Karpas-422 (cell line): ENCODE data around the gene BBS1. TPM values are rescaled to one million over a fixed set of nuclear protein-coding genes. Genes with fewer than 3 reads are reported as not detected.

Experiments
- DNase-seq: peaks from one replicate; pipeline ENCODE4 v3.0.0-alpha.2; 2015
- H2AFZ ChIP-seq: fragments of 200-600 bp; sonication (generic); 2 replicates; pipeline ENCODE4 v1.6.1; 2014; ENCODE audit warnings: antibody characterized with exemption, low read length, mixed read lengths
- H3K27ac ChIP-seq: fragments of 200-600 bp; sonication (generic); 2 replicates; pipeline ENCODE4 v1.5.1; 2014; ENCODE audit warnings: mild to moderate bottlenecking, low read length, moderate library complexity
- H3K27me3 ChIP-seq: fragments of 200-600 bp; sonication (generic); 2 replicates; pipeline ENCODE4 v1.6.1; 2014; ENCODE audit warnings: low read length, mixed read lengths
- H3K36me3 ChIP-seq: fragments of 200-600 bp; sonication (generic); 2 replicates; pipeline ENCODE4 v1.6.1; 2014; ENCODE audit warnings: low read length, mixed read lengths; ENCODE audit not compliant: insufficient read depth
- H3K4me1 ChIP-seq: fragments of 200-600 bp; sonication (generic); 2 replicates; pipeline ENCODE4 v1.6.1; 2014; ENCODE audit warnings: mild to moderate bottlenecking, low read length, mixed read lengths
- H3K4me2 ChIP-seq: fragments of 200-600 bp; sonication (generic); 2 replicates; pipeline ENCODE4 v1.6.1; 2014; ENCODE audit warnings: low read length, low read depth, mild to moderate bottlenecking; ENCODE audit not compliant: poor library complexity, severe bottlenecking
- H3K4me3 ChIP-seq: fragments of 200-600 bp; sonication (generic); 2 replicates; pipeline ENCODE4 v1.5.1; 2014; ENCODE audit warnings: mild to moderate bottlenecking, antibody characterized with exemption, low read length, mixed read lengths
- H3K79me2 ChIP-seq: fragments of 200-600 bp; sonication (generic); 2 replicates; pipeline ENCODE4 v1.6.1; 2014; ENCODE audit warnings: mild to moderate bottlenecking, low read length, mixed read lengths
- H3K9ac ChIP-seq: fragments of 200-600 bp; sonication (generic); 2 replicates; pipeline ENCODE4 v1.6.0; 2014; ENCODE audit warnings: low read length
- H3K9me2 ChIP-seq: fragments of 200-600 bp; sonication (generic), shearing (Covaris generic); replicated peaks from 2 replicates; pipeline ENCODE4 v1.6.0; 2014; ENCODE audit warnings: mild to moderate bottlenecking, low read length, moderate library complexity; ENCODE audit not compliant: insufficient read depth
- H3K9me3 ChIP-seq: fragments of 300-700, 200-600 bp; sonication (generic); 2 replicates; pipeline ENCODE4 v1.6.1; 2014; ENCODE audit warnings: low read length, mixed read lengths
- H4K20me1 ChIP-seq: fragments of 200-600 bp; sonication (generic); 2 replicates; pipeline ENCODE4 v1.6.1; 2014; ENCODE audit warnings: mild to moderate bottlenecking, antibody characterized with exemption, low read length, low read depth; ENCODE audit not compliant: insufficient read depth
- total RNA-seq: library from RNA; depleted of rRNA; stranded (reverse); fragments of >200 nt; shearing (Covaris generic); gene quantifications from 2 replicates; pipeline ENCODE4 v1.2.3, GENCODE V29; 2014; ENCODE audit warnings: low replicate concordance

The BBS1 gene
- total RNA-seq, 1 experiment from 2014 or later = 9.1 TPM

DNA sequence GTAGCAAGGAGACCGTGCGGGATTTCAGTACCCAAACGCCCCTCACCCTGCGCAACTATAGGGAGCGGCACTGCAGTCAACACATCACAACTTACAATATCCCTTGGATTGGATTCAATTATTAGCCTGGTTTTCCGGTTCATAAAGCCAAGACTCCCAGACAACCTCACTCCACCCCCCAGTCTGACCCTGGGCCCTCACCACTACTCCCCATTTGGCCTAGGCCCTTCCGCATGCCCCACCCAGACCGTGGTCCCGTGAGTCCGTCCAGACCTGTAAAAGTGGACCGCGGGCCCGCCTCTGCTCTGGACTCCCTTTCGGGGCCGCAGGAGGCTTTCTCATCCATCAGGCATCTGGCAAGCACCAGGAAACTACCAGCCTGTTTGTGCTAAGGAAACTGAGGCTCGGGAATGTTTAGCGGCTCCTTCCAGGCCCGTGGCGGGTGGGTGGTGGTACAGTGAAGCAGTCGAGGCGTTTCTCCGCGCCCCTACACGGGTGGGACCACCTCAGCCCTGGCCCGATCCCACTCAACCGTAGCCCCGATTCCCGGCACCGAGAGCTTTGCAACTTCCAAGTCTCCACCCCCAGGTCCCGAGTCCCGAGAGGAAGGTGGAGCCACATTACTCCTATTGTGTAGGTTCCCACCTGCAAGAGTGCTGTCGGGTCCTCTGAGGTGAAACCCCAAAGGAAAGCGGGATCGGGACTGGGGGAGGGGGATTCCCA is 30.9 kb upstream of the BBS1 start:
- peak overlapping the region; percentile 88 for H3K4me3 ChIP-seq
- H3K36me3 ChIP-seq = no peaks in the 10 kb centered on the region
- H3K4me1 ChIP-seq = peaks cover 28% of the 10 kb centered on the region
- no peaks in the 10 kb centered on the region for H3K9me3 ChIP-seq
- H3K27me3 ChIP-seq = no peaks in the 10 kb centered on the region
- H3K4me2 ChIP-seq = peak overlapping the region; percentile 84
- H3K27ac ChIP-seq = peak overlapping the region; percentile 30; the same call in 1 of the 2 replicates
- peaks cover 3% of the 10 kb centered on the region; the same call in 1 of the 2 replicates for H4K20me1 ChIP-seq
- no peaks in the 10 kb centered on the region for H3K9me2 ChIP-seq
- peak overlapping the region; percentile 22; the same call in 1 of the 2 replicates for H2AFZ ChIP-seq
- DNase-seq = peak; percentile 59
- H3K79me2 ChIP-seq = peaks cover 28% of the 10 kb centered on the region
- peak overlapping the region; percentile 81 for H3K9ac ChIP-seq

DNA sequence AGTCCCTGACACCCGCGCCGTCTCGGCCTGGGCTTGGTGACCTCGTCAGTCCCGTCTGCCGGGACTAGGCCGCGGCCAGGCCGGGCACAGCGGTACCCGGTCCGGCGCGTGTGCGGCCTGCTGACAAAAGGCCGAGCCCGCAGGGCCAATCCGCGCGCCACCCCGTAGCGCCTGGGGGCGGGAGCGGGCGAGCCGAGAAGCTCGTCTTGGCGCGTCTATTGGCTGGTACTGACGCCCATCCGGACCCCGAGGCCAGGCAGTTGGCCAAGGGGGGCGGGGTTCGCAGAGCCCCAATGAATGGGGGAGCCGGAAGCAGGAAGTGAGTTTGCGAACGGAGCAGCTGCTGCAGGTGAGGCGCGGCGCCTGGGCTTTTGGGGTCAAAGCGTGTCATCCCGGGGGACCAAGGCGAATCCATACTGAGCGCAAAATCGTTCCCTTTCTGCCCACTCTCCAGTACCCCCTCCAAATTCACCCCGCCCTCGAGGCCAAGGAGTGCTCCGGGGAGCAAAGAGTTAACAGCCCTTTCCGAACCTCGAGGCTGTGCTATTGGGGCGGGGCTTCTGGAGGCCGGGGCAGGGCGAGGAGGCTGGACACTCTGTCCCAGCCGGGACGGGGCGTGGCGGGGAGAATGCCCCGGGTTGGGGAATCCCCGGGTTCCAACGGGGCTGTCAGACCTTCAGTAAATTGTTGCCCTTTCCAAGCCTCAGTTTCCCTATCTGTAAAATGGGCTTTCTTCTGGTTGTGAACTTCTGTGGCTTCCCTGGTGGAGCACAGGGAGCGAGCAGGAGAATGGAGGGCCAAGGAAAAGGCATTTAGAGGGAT is 30.1 kb upstream of the BBS1 start, which contains the start of gene DPP3:
Gene DPP3, plus strand, starts transcription at position 318 of the 822 bp plus-strand sequence. CDS start 1,767 bp downstream, outside the sequence.
- H3K27ac ChIP-seq = peak within 1 kb of the TSS; percentile 30; the same call in 1 of the 2 replicates
- H3K79me2 ChIP-seq = peaks cover 28% of the 10 kb centered on the region
- peak within 1 kb of the TSS; percentile 84 for H3K4me2 ChIP-seq
- peaks cover 3% of the 10 kb centered on the region; the same call in 1 of the 2 replicates for H4K20me1 ChIP-seq
- peaks cover 28% of the 10 kb centered on the region for H3K4me1 ChIP-seq
- H3K9me2 ChIP-seq = no peaks in the 10 kb centered on the region
- H2AFZ ChIP-seq = peak within 1 kb of the TSS; percentile 22; the same call in 1 of the 2 replicates
- peak within 1 kb of the TSS; percentile 81 for H3K9ac ChIP-seq
- no peaks in the 10 kb centered on the region for H3K36me3 ChIP-seq
- peak; percentile 99 for DNase-seq
- H3K4me3 ChIP-seq = peak within 1 kb of the TSS; percentile 88
- H3K27me3 ChIP-seq = no peaks in the 10 kb centered on the region
- no peaks in the 10 kb centered on the region for H3K9me3 ChIP-seq

DNA sequence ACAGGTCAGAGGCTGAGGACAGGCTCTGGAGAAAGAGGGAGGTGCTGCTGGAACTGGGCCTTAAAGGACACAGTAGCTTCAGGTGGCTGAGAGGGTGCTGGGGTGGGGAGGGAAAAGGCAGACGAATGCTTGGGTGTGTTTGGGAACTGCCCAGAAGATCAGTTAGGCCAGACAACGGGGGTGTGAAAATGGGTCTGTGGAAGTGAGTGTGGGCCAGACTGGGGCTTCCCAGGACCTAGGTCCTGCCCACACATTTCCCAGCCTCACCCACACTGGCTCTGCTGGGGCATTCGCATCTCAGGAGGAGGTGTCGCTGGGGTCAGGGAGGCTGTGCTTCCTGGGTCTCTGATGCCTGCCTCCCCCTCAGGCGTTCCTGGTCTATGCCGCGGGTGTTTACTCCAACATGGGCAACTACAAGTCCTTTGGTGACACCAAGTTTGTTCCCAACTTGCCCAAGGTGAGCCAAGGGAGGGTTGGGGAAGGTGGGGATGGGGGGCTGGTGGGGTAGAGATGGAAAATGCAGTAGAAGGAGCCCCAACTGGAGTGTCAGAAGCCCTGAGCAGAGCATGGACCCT is 25.5 kb upstream of the BBS1 start:
- no peak overlapping the region for H3K9ac ChIP-seq
- H4K20me1 ChIP-seq = peaks cover 3% of the 10 kb centered on the region; the same call in 1 of the 2 replicates
- peaks cover 2% of the 10 kb centered on the region; the same call in 1 of the 2 replicates for H3K36me3 ChIP-seq
- no peak overlapping the region for H3K4me3 ChIP-seq
- H3K4me1 ChIP-seq = peaks cover 19% of the 10 kb centered on the region
- H2AFZ ChIP-seq = no peak overlapping the region
- peaks cover 14% of the 10 kb centered on the region for H3K79me2 ChIP-seq
- no peak overlapping the region for H3K27ac ChIP-seq
- no peak overlapping the region for H3K4me2 ChIP-seq
- DNase-seq = no peak
- H3K27me3 ChIP-seq = no peaks in the 10 kb centered on the region
- no peaks in the 10 kb centered on the region for H3K9me2 ChIP-seq
- no peaks in the 10 kb centered on the region for H3K9me3 ChIP-seq

DNA sequence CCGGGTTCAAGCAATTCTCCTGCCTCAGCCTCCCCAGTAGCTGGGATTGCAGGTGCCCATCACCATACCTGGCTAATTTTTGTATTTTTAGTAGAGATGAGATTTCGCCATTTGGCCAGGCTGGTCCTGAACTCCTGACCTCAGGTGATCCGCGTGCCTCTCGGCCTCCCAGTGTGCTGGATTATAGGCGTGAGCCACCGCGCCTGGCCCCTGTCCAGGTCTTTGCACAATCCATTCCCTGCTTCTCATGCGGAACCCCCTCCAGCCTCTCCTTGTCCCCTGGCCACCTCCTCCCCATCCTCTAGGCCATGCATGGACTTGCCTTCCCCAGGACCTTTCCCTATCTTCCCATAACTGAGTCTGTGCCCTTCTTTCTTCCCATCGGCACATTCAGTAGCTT is 21.5 kb upstream of the BBS1 start:
- Histone ChIP-seq H3K79me2 (no peaks in the 10 kb centered on the region), H3K9ac (no peak overlapping the region), H3K27me3 (no peaks in the 10 kb centered on the region), H3K27ac (no peak overlapping the region), H3K4me3 (no peak overlapping the region), H3K9me3 (no peaks in the 10 kb centered on the region), H3K9me2 (no peaks in the 10 kb centered on the region), H3K4me2 (no peak overlapping the region), H4K20me1 (no peaks in the 10 kb centered on the region), H2AFZ (no peak overlapping the region), H3K36me3 (peaks cover 2% of the 10 kb centered on the region; the same call in 1 of the 2 replicates), H3K4me1 (no peaks in the 10 kb centered on the region)
- DNase-seq = no peak

DNA sequence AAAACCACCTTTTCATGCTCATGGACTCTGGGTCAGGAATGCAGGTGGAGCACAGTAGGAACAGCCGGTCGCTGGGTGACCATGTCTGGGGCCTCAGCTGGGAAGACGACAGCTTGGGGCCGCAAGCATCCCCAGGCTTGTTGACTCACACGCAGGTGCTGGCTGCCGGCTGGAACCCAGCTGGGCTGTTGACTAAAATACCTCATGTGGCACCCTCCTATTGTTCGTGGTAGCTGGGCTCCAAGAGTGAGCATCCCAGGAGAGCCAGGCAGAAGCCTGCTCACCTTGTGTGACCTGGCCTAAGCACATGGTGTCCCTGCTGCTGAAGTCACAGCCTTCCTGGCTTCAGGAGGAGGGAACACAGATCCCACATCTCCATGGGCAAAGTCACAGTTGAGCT is 20.8 kb upstream of the BBS1 start:
- Histone ChIP-seq H3K4me1 (no peaks in the 10 kb centered on the region), H3K9me3 (no peaks in the 10 kb centered on the region), H3K4me3 (no peak overlapping the region), H2AFZ (no peak overlapping the region), H3K36me3 (peaks cover 2% of the 10 kb centered on the region; the same call in 1 of the 2 replicates), H4K20me1 (no peaks in the 10 kb centered on the region), H3K9me2 (no peaks in the 10 kb centered on the region), H3K9ac (no peak overlapping the region), H3K79me2 (no peaks in the 10 kb centered on the region), H3K27ac (no peak overlapping the region), H3K27me3 (no peaks in the 10 kb centered on the region), H3K4me2 (no peak overlapping the region)
- DNase-seq = no peak

DNA sequence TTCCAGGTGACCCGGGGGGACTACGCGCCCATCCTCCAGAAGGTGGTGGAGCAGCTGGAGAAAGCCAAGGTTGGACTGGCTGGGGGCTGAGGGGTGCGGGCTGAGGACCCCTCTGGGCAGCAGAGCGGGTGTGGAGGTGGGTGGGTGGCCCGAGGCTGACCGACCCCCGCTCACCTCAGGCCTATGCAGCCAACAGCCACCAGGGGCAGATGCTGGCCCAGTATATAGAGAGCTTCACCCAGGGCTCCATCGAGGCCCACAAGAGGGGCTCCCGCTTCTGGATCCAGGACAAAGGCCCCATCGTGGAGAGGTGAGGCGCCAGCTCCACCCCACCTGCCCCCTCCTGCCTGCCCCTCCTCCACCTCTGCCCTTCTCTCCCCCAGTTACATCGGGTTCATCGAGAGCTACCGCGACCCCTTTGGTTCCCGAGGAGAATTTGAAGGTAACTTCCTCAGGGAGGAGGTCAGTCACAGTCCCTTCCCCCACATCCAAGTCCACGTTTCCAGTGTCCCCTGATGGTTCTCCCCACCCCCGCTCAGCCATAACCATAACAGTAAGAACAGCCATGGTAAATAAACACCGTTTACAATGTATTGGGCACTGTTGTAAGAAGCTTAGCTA is 19.0 kb upstream of the BBS1 start:
- no peak for DNase-seq
- Histone ChIP-seq H3K4me1 (no peaks in the 10 kb centered on the region), H2AFZ (no peak overlapping the region), H4K20me1 (no peaks in the 10 kb centered on the region), H3K27ac (no peak overlapping the region), H3K4me3 (no peak overlapping the region), H3K36me3 (no peaks in the 10 kb centered on the region), H3K9me3 (no peaks in the 10 kb centered on the region), H3K27me3 (no peaks in the 10 kb centered on the region), H3K4me2 (no peak overlapping the region), H3K9ac (no peak overlapping the region), H3K9me2 (no peaks in the 10 kb centered on the region), H3K79me2 (no peaks in the 10 kb centered on the region)

DNA sequence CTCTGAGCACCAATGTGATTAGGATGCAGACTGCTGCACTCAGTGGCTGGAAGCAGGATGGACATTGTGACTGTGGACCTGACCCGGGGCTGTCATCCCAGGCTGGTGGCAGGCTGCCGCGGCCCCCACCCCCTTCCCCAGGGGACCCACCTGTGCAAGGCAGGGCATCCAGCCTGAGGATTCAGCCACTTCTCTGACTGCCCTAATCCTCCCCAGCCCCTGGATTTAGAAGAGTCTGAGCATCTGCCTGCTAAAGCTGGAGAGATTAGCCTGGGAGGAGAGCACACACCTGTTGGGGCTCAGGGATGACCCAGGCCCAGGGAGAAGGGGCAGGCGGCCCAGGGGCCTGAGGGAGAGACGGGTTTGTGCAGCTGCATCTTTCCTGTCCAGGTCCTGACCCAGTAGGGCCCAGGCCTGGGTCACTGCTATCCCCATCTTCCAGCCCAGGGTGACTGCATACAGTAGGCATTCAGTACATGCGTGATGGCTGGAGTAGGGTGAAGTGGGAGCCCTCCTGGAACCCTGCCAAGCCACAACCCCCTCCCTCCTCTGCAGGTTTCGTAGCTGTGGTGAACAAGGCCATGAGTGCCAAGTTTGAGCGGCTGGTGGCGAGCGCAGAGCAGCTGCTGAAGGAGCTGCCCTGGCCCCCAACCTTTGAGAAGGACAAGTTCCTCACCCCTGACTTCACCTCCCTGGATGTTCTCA is 18.1 kb upstream of the BBS1 start:
- Histone ChIP-seq H3K27ac (no peak overlapping the region), H3K79me2 (no peaks in the 10 kb centered on the region), H3K4me3 (no peak overlapping the region), H3K4me1 (no peaks in the 10 kb centered on the region), H3K27me3 (no peaks in the 10 kb centered on the region), H3K9ac (no peak overlapping the region), H2AFZ (no peak overlapping the region), H3K9me2 (no peaks in the 10 kb centered on the region), H4K20me1 (no peaks in the 10 kb centered on the region), H3K36me3 (no peaks in the 10 kb centered on the region), H3K9me3 (no peaks in the 10 kb centered on the region), H3K4me2 (no peak overlapping the region)
- DNase-seq = no peak
